ENCODE results near the gene LIPF. TPM values are rescaled to one million over a fixed set of nuclear protein-coding genes. Genes with fewer than 3 reads are reported as not detected.

The LIPF gene
- polyA plus RNA-seq, 3 donors = not detected

DNA sequence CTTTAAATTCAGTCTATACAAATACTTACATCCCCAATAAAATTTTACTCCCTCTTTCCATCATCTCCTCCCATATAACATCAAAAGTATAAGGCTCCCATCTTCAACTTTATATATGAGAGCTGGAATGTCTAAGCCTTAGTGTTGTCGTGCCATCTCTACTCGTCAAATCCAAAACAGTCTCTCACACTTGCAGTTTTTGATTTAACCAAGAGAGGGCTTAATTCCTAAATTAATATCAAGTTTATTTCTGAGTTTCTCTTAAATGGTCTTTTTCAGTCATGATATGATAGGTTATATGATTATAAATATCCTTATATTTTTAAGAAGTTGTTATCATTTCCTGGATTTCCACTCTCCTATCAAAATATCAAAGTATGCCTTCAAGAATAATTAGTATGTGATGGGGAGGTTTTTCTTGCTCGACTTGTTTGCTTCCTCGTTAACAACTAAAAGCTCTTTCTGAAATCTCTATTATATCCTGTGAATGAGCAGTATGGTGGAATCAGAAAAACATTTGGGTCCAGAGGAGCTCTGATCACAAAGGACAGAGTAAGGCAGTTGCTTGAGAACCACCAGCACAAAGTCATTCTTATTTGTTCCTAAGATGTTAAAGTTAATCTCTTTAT lies 29.3 kb downstream of the LIPF start:
- H4K20me1 ChIP-seq (ENCODE audit: insufficient read depth, low read length) = no peaks in the 10 kb centered on the region
- TF ChIP-seq, protein P1, sequence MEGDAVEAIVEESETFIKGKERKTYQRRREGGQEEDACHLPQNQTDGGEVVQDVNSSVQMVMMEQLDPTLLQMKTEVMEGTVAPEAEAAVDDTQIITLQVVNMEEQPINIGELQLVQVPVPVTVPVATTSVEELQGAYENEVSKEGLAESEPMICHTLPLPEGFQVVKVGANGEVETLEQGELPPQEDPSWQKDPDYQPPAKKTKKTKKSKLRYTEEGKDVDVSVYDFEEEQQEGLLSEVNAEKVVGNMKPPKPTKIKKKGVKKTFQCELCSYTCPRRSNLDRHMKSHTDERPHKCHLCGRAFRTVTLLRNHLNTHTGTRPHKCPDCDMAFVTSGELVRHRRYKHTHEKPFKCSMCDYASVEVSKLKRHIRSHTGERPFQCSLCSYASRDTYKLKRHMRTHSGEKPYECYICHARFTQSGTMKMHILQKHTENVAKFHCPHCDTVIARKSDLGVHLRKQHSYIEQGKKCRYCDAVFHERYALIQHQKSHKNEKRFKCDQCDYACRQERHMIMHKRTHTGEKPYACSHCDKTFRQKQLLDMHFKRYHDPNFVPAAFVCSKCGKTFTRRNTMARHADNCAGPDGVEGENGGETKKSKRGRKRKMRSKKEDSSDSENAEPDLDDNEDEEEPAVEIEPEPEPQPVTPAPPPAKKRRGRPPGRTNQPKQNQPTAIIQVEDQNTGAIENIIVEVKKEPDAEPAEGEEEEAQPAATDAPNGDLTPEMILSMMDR (IDR thresholded peaks at IDR 0.05) = peak; percentile 49
- Mint-ChIP-seq H3K4me3 (no peak overlapping the region), H3K4me1 (peaks cover 1% of the 10 kb centered on the region), H3K9me3 (no peaks in the 10 kb centered on the region), H3K27ac (no peak overlapping the region), H3K36me3 (no peaks in the 10 kb centered on the region), H3K27me3 (ENCODE audit: low read depth in 3 of 3) (peaks cover 2 to 9% (median 4%) of the 10 kb centered on the region in 3 donors)
- no peaks in the 10 kb centered on the region for H3K4me1 ChIP-seq (ENCODE audit: control insufficient read depth in 1 of 2, insufficient read depth in 2 of 2, low read length in 2 of 2)
- no peak overlapping the region for H2AFZ ChIP-seq (ENCODE audit: insufficient read depth, low read depth, low read length, poor library complexity, severe bottlenecking)
- WGBS (ENCODE audit: insufficient coverage) = no CpG with 5 or more reads among the region's 4 CpGs
- no peaks in the 10 kb centered on the region for H3K9me3 ChIP-seq (replicated peaks in 1 of 2; ENCODE audit: control insufficient read depth in 1 of 2, insufficient read depth in 1 of 2, low read length in 2 of 2)
- no peaks in the 10 kb centered on the region for H3K27me3 ChIP-seq (ENCODE audit: control insufficient read depth in 2 of 2, insufficient read depth in 2 of 2, low read length in 2 of 2)
- no peak for DNase-seq
- H3K4me2 ChIP-seq (replicated peaks; ENCODE audit: extremely low read depth, low read length, poor library complexity, severe bottlenecking) = no peak overlapping the region
- intact Hi-C loops (cut with micrococcal nuclease) = loop anchor here (10.0 kb wide), 2 partner anchors 101 to 121 kb away; no protein-coding TSS in a partner anchor
- H3K9ac ChIP-seq (ENCODE audit: insufficient read depth, low read length, poor library complexity, severe bottlenecking) = no peak overlapping the region
- H3K36me3 ChIP-seq (replicated peaks in 1 of 2; ENCODE audit: control insufficient read depth in 1 of 2, insufficient read depth in 2 of 2, low read length in 2 of 2) = no peaks in the 10 kb centered on the region
- H3K4me3 ChIP-seq (replicated peaks in 1 of 3; ENCODE audit: low read depth in 2 of 3, low read length in 3 of 3) = no peak overlapping the region
- no peaks in the 10 kb centered on the region for H3K79me2 ChIP-seq (ENCODE audit: insufficient read depth, low read length)
- H3K27ac ChIP-seq (ENCODE audit: low read depth in 1 of 2, low read length in 2 of 2) = no peak overlapping the region

- no peak for DNase-seq
- TF ChIP-seq, protein P1 (IDR thresholded peaks at IDR 0.05) = no peak
- no peaks in the 10 kb centered on the region for H3K36me3 ChIP-seq (replicated peaks in 1 of 2; ENCODE audit: control insufficient read depth in 1 of 2, insufficient read depth in 2 of 2, low read length in 2 of 2)
- Mint-ChIP-seq H3K4me1 (peaks cover 7% of the 10 kb centered on the region), H3K27ac (no peak overlapping the region), H3K36me3 (no peaks in the 10 kb centered on the region), H3K4me3 (no peak overlapping the region), H3K9me3 (peaks cover 0 to 6% (median 0%) of the 10 kb centered on the region in 7 donors), H3K27me3 (ENCODE audit: low read depth in 3 of 3) (peaks cover 0 to 8% (median 0%) of the 10 kb centered on the region in 3 donors)
- H3K9ac ChIP-seq (ENCODE audit: insufficient read depth, low read length, poor library complexity, severe bottlenecking) = no peak overlapping the region
- H3K4me2 ChIP-seq (replicated peaks; ENCODE audit: extremely low read depth, low read length, poor library complexity, severe bottlenecking) = no peak overlapping the region
- no peaks in the 10 kb centered on the region for H3K9me3 ChIP-seq (replicated peaks in 1 of 2; ENCODE audit: control insufficient read depth in 1 of 2, insufficient read depth in 1 of 2, low read length in 2 of 2)
- no peak overlapping the region for H2AFZ ChIP-seq (ENCODE audit: insufficient read depth, low read depth, low read length, poor library complexity, severe bottlenecking)
- H3K27me3 ChIP-seq (ENCODE audit: control insufficient read depth in 2 of 2, insufficient read depth in 2 of 2, low read length in 2 of 2) = peaks cover 0 to 3% of the 10 kb centered on the region in 2 donors
- no peak overlapping the region for H3K4me3 ChIP-seq (replicated peaks in 1 of 3; ENCODE audit: low read depth in 2 of 3, low read length in 3 of 3)
- intact Hi-C loops (cut with micrococcal nuclease) = no loop called here
- H3K27ac ChIP-seq (ENCODE audit: low read depth in 1 of 2, low read length in 2 of 2) = no peak overlapping the region
- 80% methylated on average over 1 of the region's 4 CpGs for WGBS (ENCODE audit: insufficient coverage)
- H3K4me1 ChIP-seq (ENCODE audit: control insufficient read depth in 1 of 2, insufficient read depth in 2 of 2, low read length in 2 of 2) = no peaks in the 10 kb centered on the region
- no peaks in the 10 kb centered on the region for H4K20me1 ChIP-seq (ENCODE audit: insufficient read depth, low read length)
- H3K79me2 ChIP-seq (ENCODE audit: insufficient read depth, low read length) = no peaks in the 10 kb centered on the region
Observed at GRCh38 chr10:88702848-88703597, 38.8 kb downstream of the LIPF start.

All from CD14-positive monocyte (primary cell).